Adipose tissue (tissue), 3 donors: ENCODE data around the gene DYNC2LI1. TPM values are rescaled to one million over a fixed set of nuclear protein-coding genes. Genes with fewer than 3 reads are reported as not detected.

Source experiments
- H3K27ac ChIP-seq: one replicate; pipeline ENCODE4 v1.5.1; 2013; ENCODE audit warnings: low read depth, low read length
- WGBS, 3 donors: extraction: QIAGEN DNeasy Blood & Tissue Kit; methylation state at CpG; one replicate each; pipeline ENCODE4 v1.1.7; 2013; 5-methylcytosine and 5-hydroxymethylcytosine counted together
- polyA plus RNA-seq, 3 donors: library from polyadenylated mRNA; stranded (reverse); fragments of 200-250 nt; gene quantifications; one replicate each; pipeline ENCODE4 v1.2.3, GENCODE V29; 2013
- donor health status: healthy with polysubstance abuse.
- donor health status: Bipolar disorder and iron deficiency.
- donor health status: healthy.

DYNC2LI1 gene
- polyA plus RNA-seq, 3 donors, result 11.4 to 31.5 (median 12.3) TPM

DNA sequence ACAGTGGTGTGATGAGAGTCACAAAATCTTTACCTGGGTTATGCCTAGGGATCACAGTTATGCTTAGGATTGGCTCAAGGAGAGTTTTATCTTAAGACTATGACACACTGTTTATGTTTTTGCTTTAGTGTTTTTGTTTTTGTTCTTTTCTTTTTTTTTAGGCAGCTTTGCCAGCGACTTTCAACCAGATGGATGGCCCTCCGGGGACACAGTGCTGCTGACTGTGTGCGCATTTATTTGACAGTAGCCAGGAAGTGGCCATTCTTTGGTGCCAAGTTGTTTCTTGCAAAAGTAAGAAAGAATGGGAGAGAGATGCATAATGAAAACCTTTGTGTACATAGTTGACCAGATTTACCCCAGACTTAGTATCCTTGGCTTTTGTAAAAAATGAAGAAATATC, 15.1 kb upstream of the DYNC2LI1 start:
- 49 to 64% (median 58%) methylated on average over 3 of the region's 3 CpGs for WGBS, 3 donors
- no peak overlapping the region for H3K27ac ChIP-seq

DNA sequence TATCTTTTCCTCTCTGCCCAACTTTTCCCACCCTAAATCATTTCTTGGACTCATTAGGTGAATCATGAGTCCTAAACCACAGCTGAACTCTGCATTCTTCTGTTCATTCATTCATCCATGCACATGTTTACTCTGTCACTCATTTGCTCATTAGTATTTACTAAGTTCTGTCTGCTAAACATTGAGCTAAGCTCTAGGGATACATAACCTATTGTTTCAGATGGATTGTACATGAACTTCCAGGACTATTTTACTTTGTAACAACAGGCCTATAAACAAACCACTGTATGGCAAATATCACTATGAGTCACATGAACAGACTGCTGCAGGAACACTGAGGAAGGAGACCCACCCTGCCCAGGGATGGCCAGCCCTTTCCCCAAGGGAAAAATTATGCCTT, 14.6 kb upstream of the DYNC2LI1 start:
- H3K27ac ChIP-seq, result no peak overlapping the region

GRCh38 chr2:43762286-43762685, 11.6 kb upstream of the DYNC2LI1 start:
- no peak overlapping the region for H3K27ac ChIP-seq
- WGBS, 3 donors, result 51 to 86% (median 85%) methylated on average over 3 of the region's 3 CpGs

GRCh38 chr2:43763091-43763490, 10.7 kb upstream of the DYNC2LI1 start:
- no peak overlapping the region for H3K27ac ChIP-seq
- WGBS, 3 donors, result 96 to 100% (median 97%) methylated on average over 2 of the region's 2 CpGs

DNA sequence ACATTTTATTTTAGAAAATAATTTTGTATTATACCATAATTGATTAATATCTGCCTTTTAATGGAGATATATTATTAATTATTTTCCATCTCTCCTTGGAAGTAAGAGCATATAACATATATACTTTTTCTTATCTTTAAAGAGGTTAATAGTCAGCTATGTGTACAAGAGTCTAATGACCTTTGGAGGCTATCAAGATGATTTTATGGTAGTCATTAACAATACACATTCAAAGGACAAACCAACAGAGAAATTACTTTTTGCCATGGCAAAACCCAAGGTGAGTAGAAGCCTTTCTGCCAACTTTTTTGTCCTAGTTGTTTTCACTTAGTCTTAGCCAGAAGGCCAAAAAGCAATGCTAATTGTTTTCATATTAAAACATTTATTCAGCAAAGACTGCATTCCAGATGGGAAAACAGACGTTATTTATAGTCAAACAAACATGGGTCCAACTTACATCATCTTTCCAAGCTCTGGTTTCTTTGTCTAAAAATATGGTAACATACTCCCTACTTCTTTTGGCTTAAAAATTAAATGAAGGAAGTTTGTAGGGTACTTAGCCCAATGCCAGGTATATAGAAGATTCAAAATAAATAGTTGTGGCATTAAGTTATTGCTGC, 9.6 kb upstream of the DYNC2LI1 start:
- WGBS, 3 donors, result 25 to 45% (median 39%) methylated on average over 1 of the region's 1 CpG
- no peak overlapping the region for H3K27ac ChIP-seq

DNA sequence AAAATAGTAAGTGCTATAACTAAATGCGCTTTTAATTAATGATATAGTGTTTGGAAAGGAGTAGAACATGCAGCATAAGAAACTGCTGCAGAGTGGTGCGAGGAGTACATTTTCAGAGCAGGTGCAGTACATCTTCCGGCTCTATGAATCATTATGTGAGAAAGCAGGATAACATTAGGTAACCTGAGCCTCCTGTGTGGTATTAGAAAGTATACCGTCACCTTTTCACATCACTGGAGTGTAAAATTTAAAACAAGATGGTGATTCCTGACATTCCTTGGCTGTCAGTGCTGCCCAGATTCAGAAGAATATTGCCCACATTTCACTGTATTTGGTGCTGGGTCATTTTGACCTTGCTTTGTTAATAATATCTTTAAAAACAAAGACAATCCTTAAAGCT, 7.8 kb upstream of the DYNC2LI1 start:
- WGBS, 3 donors, result 83 to 88% (median 85%) methylated on average over 4 of the region's 4 CpGs
- H3K27ac ChIP-seq, result no peak overlapping the region

- H3K27ac ChIP-seq, result no peak overlapping the region
- 12 to 23% (median 18%) methylated on average over 7 of the region's 7 CpGs for WGBS, 3 donors
Measured at GRCh38 chr2:43774617-43775016, 778 bp downstream of the DYNC2LI1 start.

- no peak overlapping the region for H3K27ac ChIP-seq
- 68 to 82% (median 72%) methylated on average over 1 of the region's 1 CpG for whole genome bisulfite sequencing, 3 donors
Measured at GRCh38 chr2:43776324-43776723, 2.5 kb downstream of the DYNC2LI1 start.

DNA sequence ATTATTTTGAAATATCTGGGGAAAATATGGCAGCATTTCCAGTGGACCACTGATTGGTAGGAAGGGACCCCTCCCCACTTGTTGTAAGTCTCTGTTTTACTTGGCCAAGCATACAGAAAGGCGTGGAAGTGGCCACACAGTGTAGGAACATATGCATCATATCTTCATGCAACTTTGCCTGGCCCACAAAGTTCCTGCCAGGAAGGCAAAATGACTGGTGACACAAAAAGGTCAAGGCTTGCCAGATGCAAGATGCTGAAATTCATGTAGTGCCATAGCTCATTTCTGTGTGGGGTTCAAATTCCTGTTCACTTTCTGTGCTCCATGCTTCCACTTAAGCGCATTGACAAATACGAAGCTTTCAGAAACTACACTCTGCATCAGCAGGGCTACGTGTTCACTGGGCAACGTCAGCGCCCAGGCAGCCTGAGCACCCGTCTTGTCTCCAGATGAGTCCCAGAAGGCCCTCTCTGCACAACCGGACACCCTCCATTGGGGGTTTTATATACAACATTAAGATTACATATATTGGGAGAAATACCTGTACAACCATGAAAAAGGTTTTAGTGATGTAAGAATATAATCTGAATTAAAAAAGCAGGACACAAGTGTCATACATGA, 3.6 kb downstream of the DYNC2LI1 start:
- no peak overlapping the region for H3K27ac ChIP-seq
- 96% methylated on average over 8 of the region's 8 CpGs for WGBS, 3 donors

GRCh38 chr2:43778233-43778632, 4.4 kb downstream of the DYNC2LI1 start:
- 94 to 97% (median 95%) methylated on average over 8 of the region's 8 CpGs for whole genome bisulfite sequencing, 3 donors
- no peak overlapping the region for H3K27ac ChIP-seq

GRCh38 chr2:43787895-43788294, 14.1 kb downstream of the DYNC2LI1 start:
- no peak overlapping the region for H3K27ac ChIP-seq

DNA sequence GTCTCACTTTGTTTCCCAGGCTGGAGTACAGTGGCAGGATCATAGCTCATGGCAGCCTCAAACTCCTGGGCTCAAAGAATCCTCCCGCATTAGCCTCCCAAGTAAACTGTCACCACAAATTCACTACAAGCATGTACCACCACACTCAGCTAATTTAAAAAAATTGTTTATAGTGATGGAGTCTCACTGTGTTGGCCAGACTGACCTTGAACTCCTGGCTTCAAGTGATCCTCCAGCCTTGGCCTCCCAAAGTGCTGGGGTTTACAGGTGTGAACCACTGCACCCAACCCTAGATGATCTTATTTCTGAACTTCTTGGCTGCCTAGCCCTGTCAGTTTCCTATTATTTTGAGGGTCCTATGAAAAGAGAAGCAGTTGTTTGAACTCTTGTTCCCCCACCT, 14.8 kb downstream of the DYNC2LI1 start:
- H3K27ac ChIP-seq, result no peak overlapping the region
- WGBS, 3 donors, result 94 to 96% (median 95%) methylated on average over 1 of the region's 1 CpG

DNA sequence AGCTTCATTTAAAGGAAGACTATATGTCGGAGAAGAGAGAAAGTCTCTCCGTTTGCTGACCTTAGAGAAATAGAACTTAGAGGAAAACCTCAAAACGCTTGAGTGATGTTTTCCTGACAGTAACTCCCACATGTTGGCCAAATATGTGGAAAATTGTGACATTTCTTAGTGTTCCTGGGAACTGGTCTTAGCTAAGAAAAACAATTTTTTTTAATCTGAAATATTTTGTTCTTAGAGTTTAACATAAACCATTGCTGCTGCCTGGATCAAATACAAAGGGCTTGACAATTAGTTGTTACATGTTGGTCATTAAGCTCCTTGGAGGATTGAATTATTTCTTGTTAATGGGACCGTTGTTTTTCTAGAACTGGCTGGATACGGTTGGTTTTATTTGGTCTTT, 16.3 kb downstream of the DYNC2LI1 start:
- 64 to 77% (median 74%) methylated on average over 5 of the region's 5 CpGs for WGBS, 3 donors

DNA sequence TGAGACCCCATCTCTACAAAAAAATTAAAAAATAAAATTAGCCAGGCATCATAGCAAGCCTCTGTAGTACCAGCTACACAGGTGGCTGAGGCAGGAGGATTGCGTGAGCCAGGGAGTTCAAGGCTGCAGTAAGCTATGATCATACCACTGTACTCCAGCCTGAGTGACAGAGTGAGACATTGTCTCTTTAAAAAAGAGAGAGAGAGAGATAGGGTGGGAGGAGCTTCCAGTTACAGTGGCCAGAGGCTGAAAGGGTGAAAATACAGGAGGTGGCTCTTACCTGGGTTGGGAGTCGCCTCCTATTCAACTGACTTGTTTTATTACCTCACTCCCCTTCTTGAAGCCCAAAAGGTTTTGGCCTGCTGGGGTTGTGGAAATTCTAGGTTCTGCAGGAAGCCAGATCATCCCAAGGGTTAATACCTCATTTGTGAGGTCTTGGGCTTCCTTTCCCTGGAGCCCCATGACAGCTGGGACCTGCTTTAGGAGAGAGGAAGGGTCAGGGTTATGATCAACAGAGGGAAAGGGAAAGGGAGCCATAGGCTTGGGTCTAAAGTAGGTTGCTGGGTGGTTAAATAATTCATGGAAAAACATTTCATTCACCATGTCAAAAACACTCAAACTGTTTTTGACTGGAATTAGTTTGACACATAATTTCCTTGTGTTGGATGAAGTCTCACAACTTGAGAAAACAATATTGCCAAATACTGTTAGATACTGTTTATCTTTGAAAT, 17.4 kb downstream of the DYNC2LI1 start:
- 97 to 100% (median 100%) methylated on average over 2 of the region's 2 CpGs for WGBS, 3 donors
- H3K27ac ChIP-seq, result no peak overlapping the region

More for the DNA sequence above, 16.3 kb downstream of the DYNC2LI1 start:
- H3K27ac ChIP-seq, result no peak overlapping the region

GRCh38 chr2:43792653-43793052, 18.8 kb downstream of the DYNC2LI1 start:
- no peak overlapping the region for H3K27ac ChIP-seq
- WGBS, 3 donors, result 80 to 93% (median 93%) methylated on average over 3 of the region's 3 CpGs

GRCh38 chr2:43794956-43795355, 21.1 kb downstream of the DYNC2LI1 start:
- 94 to 97% (median 96%) methylated on average over 9 of the region's 9 CpGs for WGBS, 3 donors
- no peak overlapping the region for H3K27ac ChIP-seq

DNA sequence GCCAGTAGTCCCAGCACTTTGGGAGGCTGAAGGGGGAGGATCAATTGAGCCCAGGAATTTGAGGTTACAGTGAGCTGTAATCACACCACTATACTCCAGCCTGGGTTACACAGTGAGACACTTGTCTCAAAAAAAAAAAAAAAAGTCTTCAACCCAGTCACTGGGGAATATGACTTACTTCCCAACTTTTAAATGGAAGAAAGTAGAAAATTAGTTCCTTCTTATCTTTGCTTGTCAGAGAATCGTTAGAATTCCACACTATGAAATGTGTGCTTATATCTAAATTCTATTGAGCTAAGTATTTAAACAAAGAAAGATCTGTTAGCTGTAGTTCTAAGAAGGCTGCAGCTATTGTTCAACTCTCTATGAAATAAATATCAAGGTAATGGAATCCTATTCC, 22.4 kb downstream of the DYNC2LI1 start:
- H3K27ac ChIP-seq, result no peak overlapping the region
- WGBS, 3 donors, result 32 to 74% (median 71%) methylated on average over 1 of the region's 1 CpG

DNA sequence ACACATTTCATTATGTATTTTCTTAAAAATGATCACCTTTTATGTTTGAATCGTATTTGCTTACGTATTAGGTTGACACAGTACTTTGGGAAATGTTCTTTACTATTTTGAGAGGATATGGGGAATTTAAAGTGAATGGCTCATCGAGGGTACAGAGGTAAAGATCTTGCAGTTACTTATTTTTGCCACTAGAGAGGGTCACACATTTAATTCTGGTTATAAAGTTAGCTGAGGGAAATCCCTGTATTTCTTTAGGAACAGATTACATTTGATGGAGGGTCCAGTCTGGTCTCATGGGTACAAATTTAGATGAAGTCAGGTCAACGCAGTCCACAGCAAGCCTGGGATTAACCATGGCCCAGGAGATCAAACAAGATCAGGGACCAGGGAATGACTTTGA, 24.5 kb downstream of the DYNC2LI1 start:
- 80 to 83% (median 82%) methylated on average over 4 of the region's 4 CpGs for WGBS, 3 donors
- no peak overlapping the region for H3K27ac ChIP-seq

- no peak overlapping the region for H3K27ac ChIP-seq
Measured at GRCh38 chr2:43800894-43801293, 27.1 kb downstream of the DYNC2LI1 start.

- H3K27ac ChIP-seq, result no peak overlapping the region
- WGBS, 3 donors, result 96 to 98% (median 97%) methylated on average over 2 of the region's 2 CpGs
Measured at GRCh38 chr2:43802135-43802534, 28.3 kb downstream of the DYNC2LI1 start.
